Stimulated activated CD4-positive, alpha-beta T cell treated with anti-CD3 and anti-CD28 coated beads, Interleukin-4, amount 100 ng/mL, for 4 hours (primary cell): ENCODE results near the gene RUNX2.
A peak's percentile ranks its signal among the peaks of the same experiment; 100 is the strongest.

ENCODE experiments used
- DNase-seq, 2 experiments: peaks; one replicate each; pipeline ENCODE4 v3.0.0-alpha.2; 2020

RUNX2 gene

GRCh38 chr6:45415788-45416518, 87.8 kb downstream of the RUNX2 start:
- no peak for DNase-seq

GRCh38 chr6:45416700-45417099, 88.6 kb downstream of the RUNX2 start:
- no peak for DNase-seq

GRCh38 chr6:45417436-45417835, 89.3 kb downstream of the RUNX2 start:
- DNase-seq: no peak

- DNase-seq: peak; percentile 52 to 57
Observed at GRCh38 chr6:45419571-45420082, 91.5 kb downstream of the RUNX2 start.

- peak; percentile 33 to 59 for DNase-seq
Observed at GRCh38 chr6:45420083-45420908, 92.2 kb downstream of the RUNX2 start.

- no peak for DNase-seq
Observed at GRCh38 chr6:45420909-45421708, 93.0 kb downstream of the RUNX2 start.

GRCh38 chr6:45421709-45422502, 93.8 kb downstream of the RUNX2 start:
- DNase-seq: peak; percentile 26 to 48

GRCh38 chr6:45422503-45423110, 94.5 kb downstream of the RUNX2 start:
- DNase-seq: peak; percentile 44 to 47

- peak in 1 of 2 experiments; percentile 42 for DNase-seq
Observed at GRCh38 chr6:45423111-45423823, 95.1 kb downstream of the RUNX2 start.

- DNase-seq: peak in 1 of 2 experiments; percentile 13
Observed at GRCh38 chr6:45423824-45424450, 95.8 kb downstream of the RUNX2 start.

GRCh38 chr6:45424451-45424861, 96.3 kb downstream of the RUNX2 start:
- peak in 1 of 2 experiments; percentile 13 for DNase-seq

- no peak for DNase-seq
Observed at GRCh38 chr6:45426251-45426650, 98.1 kb downstream of the RUNX2 start.

- no peak for DNase-seq
Observed at GRCh38 chr6:45427726-45428125, 99.6 kb downstream of the RUNX2 start.

GRCh38 chr6:45428727-45429126, 100.6 kb downstream of the RUNX2 start:
- DNase-seq: no peak

- no peak for DNase-seq
Observed at GRCh38 chr6:45430590-45431202, 102.6 kb downstream of the RUNX2 start.

- no peak for DNase-seq
Observed at GRCh38 chr6:45431317-45432065, 103.4 kb downstream of the RUNX2 start.

GRCh38 chr6:45432977-45433376, 104.8 kb downstream of the RUNX2 start:
- no peak for DNase-seq

- DNase-seq: no peak
Observed at GRCh38 chr6:45433533-45434380, 105.6 kb downstream of the RUNX2 start.
